ENCODE data around the gene HPCAL1.

Gene HPCAL1

DNA sequence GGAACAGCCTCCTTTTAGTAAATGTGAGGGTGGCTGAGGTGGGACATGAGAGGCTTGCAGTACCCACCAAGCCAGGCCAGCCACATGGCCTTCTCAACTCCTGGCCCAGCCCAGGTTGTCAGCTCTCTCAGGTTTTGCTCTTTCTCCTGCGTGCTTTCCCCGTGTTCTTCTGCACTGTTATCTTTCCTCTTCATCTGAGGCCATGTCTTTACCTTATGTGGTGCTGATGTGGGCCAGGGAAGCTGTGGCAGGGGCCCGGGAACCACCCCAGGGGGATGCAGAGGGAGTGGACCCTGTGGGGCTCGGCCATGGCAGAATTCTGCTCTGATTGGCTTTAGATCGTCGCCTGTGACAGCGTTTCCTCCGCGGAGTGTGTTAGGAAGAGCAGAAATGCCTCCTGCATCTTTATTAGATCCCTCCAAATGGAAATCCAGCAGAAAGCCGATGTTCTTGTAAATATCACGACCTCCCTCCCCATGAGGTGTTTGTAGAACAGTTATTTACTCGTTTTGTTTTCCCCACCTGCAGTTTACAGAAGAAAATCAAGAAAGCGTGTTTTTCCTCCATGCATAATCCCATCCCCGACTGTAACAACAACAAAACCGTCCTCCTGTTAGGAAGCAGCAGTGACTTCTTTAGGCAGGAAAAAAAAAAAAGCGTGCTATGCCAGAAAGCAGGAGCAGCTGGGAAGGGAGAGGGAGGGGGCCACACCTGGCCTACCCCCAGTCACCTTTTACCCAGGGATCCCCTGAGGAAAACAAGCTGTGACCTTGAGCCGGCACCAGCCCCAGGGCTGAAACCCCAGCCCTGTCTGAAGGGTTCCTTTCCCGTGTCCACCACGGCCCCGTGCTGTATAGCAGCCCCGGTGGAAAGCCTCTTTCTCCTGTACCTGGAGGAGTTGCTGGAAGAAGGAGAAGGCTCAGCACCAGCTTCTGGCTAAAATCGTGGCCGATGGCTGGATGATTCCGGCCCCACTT is 54.8 kb downstream of the HPCAL1 start:
- no peak overlapping the region for H3K4me3 ChIP-seq (ENCODE audit: severe bottlenecking)
- no peak for TF ChIP-seq CTCF (IDR thresholded peaks at IDR 0.05; ENCODE audit: poor library complexity, severe bottlenecking)
- no peaks in the 10 kb centered on the region for H3K9me3 ChIP-seq (ENCODE audit: severe bottlenecking)
- no peak overlapping the region for H3K27ac ChIP-seq (ENCODE audit: poor library complexity, severe bottlenecking)
- ATAC-seq (ENCODE audit: low read depth) (no peak), DNase-seq (ENCODE audit: low spot score) (no peak)
- H3K4me1 ChIP-seq (ENCODE audit: insufficient read depth, poor library complexity, severe bottlenecking): no peaks in the 10 kb centered on the region
- no peaks in the 10 kb centered on the region for H3K36me3 ChIP-seq (ENCODE audit: low read depth)
- H3K27me3 ChIP-seq (ENCODE audit: insufficient read depth, poor library complexity, severe bottlenecking): no peaks in the 10 kb centered on the region

DNA sequence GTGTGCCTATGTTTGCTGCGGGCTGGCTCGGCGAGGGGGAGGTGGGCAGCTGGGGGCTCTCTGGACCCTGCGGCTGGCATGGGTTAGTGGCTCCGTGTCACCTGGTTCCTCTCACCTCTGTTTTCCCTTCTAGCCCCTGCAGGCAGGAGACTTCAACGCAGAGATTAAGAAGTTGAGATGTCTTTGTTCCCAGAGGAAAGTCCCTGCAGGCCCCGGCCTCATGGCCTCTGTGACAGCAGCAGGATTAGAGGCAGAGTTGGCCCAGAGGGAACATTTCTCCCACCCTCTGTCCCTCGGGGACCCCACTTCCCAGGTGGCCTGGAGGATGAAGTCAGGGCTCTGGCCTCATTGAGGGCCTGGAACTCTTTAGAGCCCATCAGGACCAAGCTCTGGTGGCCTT is 56.5 kb downstream of the HPCAL1 start:
- DNase-seq (ENCODE audit: low spot score) (no peak), ATAC-seq (ENCODE audit: low read depth) (no peak)
- H3K4me3 ChIP-seq (ENCODE audit: severe bottlenecking): no peak overlapping the region
- H3K4me1 ChIP-seq (ENCODE audit: insufficient read depth, poor library complexity, severe bottlenecking): no peaks in the 10 kb centered on the region
- H3K9me3 ChIP-seq (ENCODE audit: severe bottlenecking): no peaks in the 10 kb centered on the region
- no peaks in the 10 kb centered on the region for H3K36me3 ChIP-seq (ENCODE audit: low read depth)
- H3K27me3 ChIP-seq (ENCODE audit: insufficient read depth, poor library complexity, severe bottlenecking): no peaks in the 10 kb centered on the region
- no peak for TF ChIP-seq CTCF (IDR thresholded peaks at IDR 0.05; ENCODE audit: poor library complexity, severe bottlenecking)
- no peak overlapping the region for H3K27ac ChIP-seq (ENCODE audit: poor library complexity, severe bottlenecking)

GRCh38 chr2:10359731-10360329 is 57.1 kb downstream of the HPCAL1 start:
- Histone ChIP-seq H3K4me3 (ENCODE audit: severe bottlenecking) (no peak overlapping the region), H3K9me3 (ENCODE audit: severe bottlenecking) (no peaks in the 10 kb centered on the region), H3K4me1 (ENCODE audit: insufficient read depth, poor library complexity, severe bottlenecking) (no peaks in the 10 kb centered on the region), H3K27ac (ENCODE audit: poor library complexity, severe bottlenecking) (no peak overlapping the region), H3K36me3 (ENCODE audit: low read depth) (no peaks in the 10 kb centered on the region), H3K27me3 (ENCODE audit: insufficient read depth, poor library complexity, severe bottlenecking) (no peaks in the 10 kb centered on the region)
- ATAC-seq (ENCODE audit: low read depth) (no peak), DNase-seq (ENCODE audit: low spot score) (no peak)
- TF ChIP-seq CTCF (IDR thresholded peaks at IDR 0.05; ENCODE audit: poor library complexity, severe bottlenecking): no peak

GRCh38 chr2:10360460-10360849 is 57.8 kb downstream of the HPCAL1 start:
- no peaks in the 10 kb centered on the region for H3K27me3 ChIP-seq (ENCODE audit: insufficient read depth, poor library complexity, severe bottlenecking)
- no peaks in the 10 kb centered on the region for H3K36me3 ChIP-seq (ENCODE audit: low read depth)
- DNase-seq (ENCODE audit: low spot score) (no peak), ATAC-seq (ENCODE audit: low read depth) (no peak)
- no peak overlapping the region for H3K4me3 ChIP-seq (ENCODE audit: severe bottlenecking)
- no peak overlapping the region for H3K27ac ChIP-seq (ENCODE audit: poor library complexity, severe bottlenecking)
- H3K9me3 ChIP-seq (ENCODE audit: severe bottlenecking): no peaks in the 10 kb centered on the region
- no peaks in the 10 kb centered on the region for H3K4me1 ChIP-seq (ENCODE audit: insufficient read depth, poor library complexity, severe bottlenecking)
- no peak for TF ChIP-seq CTCF (IDR thresholded peaks at IDR 0.05; ENCODE audit: poor library complexity, severe bottlenecking)
